ENCODE results near the gene OSBPL10. TPM values are rescaled to one million over a fixed set of nuclear protein-coding genes. Genes with fewer than 3 reads are reported as not detected.

OSBPL10 gene
- total and polyA plus RNA-seq, 2 of the 8 experiments (the other 6 are each of a cell fraction or from before 2014, with no cell fraction given) = 26.2 to 86.7 TPM

- POLR2A ChIA-PET (ENCODE audit: partially characterized antibody) = no interaction called here
- Histone ChIP-seq H2AK5ac (ENCODE audit: low read depth, low read length) (no peak overlapping the region), H3K27me3 (replicated peaks in 1 of 4; ENCODE audit: control insufficient read depth in 3 of 4, extremely low read depth in 1 of 4, insufficient read depth in 3 of 4, low read length in 3 of 4) (no peaks in the 10 kb centered on the region), H3K36me3 (ENCODE audit: control insufficient read depth in 2 of 4, insufficient read depth in 4 of 4, low read length in 3 of 4) (no peaks in the 10 kb centered on the region), H3K18ac (ENCODE audit: extremely low read depth, low read length) (no peak overlapping the region), H4K20me1 (replicated peaks in 1 of 2; ENCODE audit: control insufficient read depth in 1 of 2, insufficient read depth in 2 of 2, low read length in 2 of 2) (no peaks in the 10 kb centered on the region), H2BK20ac (ENCODE audit: low read length) (no peak overlapping the region), H3K4ac (replicated peaks; ENCODE audit: insufficient read length, low read depth, low read length) (no peak overlapping the region), H3K9me3 (ENCODE audit: insufficient read depth in 2 of 2, low read depth in 1 of 2, low read length in 1 of 2) (no peaks in the 10 kb centered on the region), H2BK120ac (replicated peaks; ENCODE audit: low read depth, low read length) (no peak overlapping the region), H3K4me1 (replicated peaks in 1 of 4; ENCODE audit: control insufficient read depth in 3 of 4, insufficient read depth in 4 of 4, low read length in 3 of 4) (no peaks in the 10 kb centered on the region), H3K23ac (ENCODE audit: insufficient read length) (no peak overlapping the region), H2BK15ac (ENCODE audit: low read length) (no peak overlapping the region), H2BK5ac (ENCODE audit: low read depth, low read length) (no peak overlapping the region), H3K79me2 (ENCODE audit: control insufficient read depth in 1 of 2, insufficient read depth in 2 of 2, low read length in 2 of 2) (no peaks in the 10 kb centered on the region), H3K27ac (ENCODE audit: low read depth, low read length) (no peak overlapping the region), H2AFZ (ENCODE audit: low read length) (no peak overlapping the region), H3K4me2 (ENCODE audit: insufficient read depth in 1 of 2, low read depth in 2 of 2, low read length in 2 of 2) (no peak overlapping the region), H3K4me3 (ENCODE audit: extremely low read depth in 1 of 4, insufficient read depth in 2 of 4, low read depth in 3 of 4, low read length in 4 of 4) (no peak overlapping the region), H3K23me2 (ENCODE audit: low read depth, low read length) (no peaks in the 10 kb centered on the region), H3K56ac (replicated peaks; ENCODE audit: insufficient read length, low read depth, low read length) (no peak overlapping the region), H3K9ac (replicated peaks in 1 of 4; ENCODE audit: extremely low read depth in 1 of 4, low read depth in 3 of 4, low read length in 3 of 4) (no peak overlapping the region), H4K5ac (ENCODE audit: insufficient read length, low read depth, low read length) (no peak overlapping the region), H3K14ac (ENCODE audit: insufficient read length) (no peak overlapping the region), H4K91ac (replicated peaks; ENCODE audit: insufficient read length, low read length) (no peak overlapping the region), H3K79me1 (ENCODE audit: low read depth, low read length) (no peaks in the 10 kb centered on the region), H4K8ac (ENCODE audit: extremely low read depth, insufficient read depth, low read length) (no peak overlapping the region), H2BK12ac (ENCODE audit: low read depth, low read length) (no peak overlapping the region)
- 93% methylated on average over 6 of the region's 6 CpGs; no CpG with 5 or more reads in 1 of the 2 experiments for WGBS, 2 experiments (ENCODE audit: extremely low coverage in 1 of 2, insufficient coverage in 1 of 2, insufficient read length in 1 of 2, insufficient replicate concordance in 2 of 2, low coverage in 1 of 2, low lambda C conversion rate in 2 of 2, missing lambda C conversion rate in 1 of 2)
- DNase-seq (ENCODE audit: low read depth in 1 of 2, low spot score in 2 of 2) = no peak
- no peak for FAIRE-seq
- CTCF ChIA-PET (ENCODE audit: partially characterized antibody) = interaction anchor here (0.9 to 2.2 kb wide), 6 partner anchors 10 to 135 kb away, joined by 3 to 6 read pairs (median 4); no protein-coding TSS in a partner anchor
- no peak for TF ChIP-seq E2F6 (IDR thresholded peaks at IDR 0.05)
- no peak for TF ChIP-seq SP1 (IDR thresholded peaks at IDR 0.05; ENCODE audit: low read depth, low read length)
- TF ChIP-seq SP4 (IDR thresholded peaks at IDR 0.05; ENCODE audit: low read length) = no peak
- TF ChIP-seq POLR2A (IDR thresholded peaks at IDR 0.05; ENCODE audit: control extremely low read depth in 1 of 2, low read depth in 2 of 2, low read length in 2 of 2) = no peak
- no peak for TF ChIP-seq CBX5 (IDR thresholded peaks at IDR 0.05; ENCODE audit: low read depth, low read length)
- TF ChIP-seq TAF7 (optimal IDR thresholded peaks at IDR 0.05; ENCODE audit: borderline replicate concordance, low read depth, low read length) = no peak
- no peak for TF ChIP-seq FOSL1 (IDR thresholded peaks at IDR 0.05; ENCODE audit: insufficient read depth, low read depth, low read length)
- TF ChIP-seq HDAC6 (IDR thresholded peaks at IDR 0.05; ENCODE audit: low read depth, low read length) = no peak
- TF ChIP-seq JUND (IDR thresholded peaks at IDR 0.05; ENCODE audit: low read length) = no peak
- TF ChIP-seq RXRA (IDR thresholded peaks at IDR 0.05; ENCODE audit: insufficient read depth, low read depth, low read length) = no peak
- TF ChIP-seq CTBP2 (IDR thresholded peaks at IDR 0.05; ENCODE audit: borderline replicate concordance, insufficient read depth, insufficient read length, low read length) = no peak
- TF ChIP-seq BCL11A (IDR thresholded peaks at IDR 0.05; ENCODE audit: low read depth in 2 of 2, low read length in 2 of 2) = no peak
Observed at GRCh38 chr3:32026593-32026992, 45.5 kb upstream of the OSBPL10 start.
